Neural crest cell (in vitro differentiated cells): ENCODE results near the gene KCNT2. TPM values are rescaled to one million over a fixed set of nuclear protein-coding genes. Genes with fewer than 3 reads are reported as not detected.

Experiments
- DNase-seq: peaks from one replicate; pipeline ENCODE4 v3.0.0; 2021; ENCODE audit warnings: low read depth, mixed read lengths, low spot score
- H3K27ac Mint-ChIP-seq: one replicate; pipeline ENCODE4 v1.8.0; 2021; ENCODE audit warnings: mild to moderate bottlenecking, mixed read lengths; ENCODE audit not compliant: unreplicated experiment
- H3K27me3 Mint-ChIP-seq: 2 replicates; pipeline ENCODE4 v1.8.0; 2021; ENCODE audit warnings: low read depth, mild to moderate bottlenecking, mixed read lengths
- H3K36me3 Mint-ChIP-seq: 2 replicates; pipeline ENCODE4 v1.8.0; 2021; ENCODE audit warnings: low read depth, mild to moderate bottlenecking, mixed read lengths
- H3K4me1 Mint-ChIP-seq: 2 replicates; pipeline ENCODE4 v1.8.0; 2021; ENCODE audit warnings: mixed read lengths
- H3K4me3 Mint-ChIP-seq: one replicate; pipeline ENCODE4 v1.8.0; 2021; ENCODE audit warnings: mild to moderate bottlenecking, mixed read lengths
- H3K9me3 Mint-ChIP-seq: 2 replicates; pipeline ENCODE4 v1.8.0; 2021; ENCODE audit warnings: mixed read lengths
- CTCF ChIP-seq: fragments of 200-600 bp; sonication (generic); conservative IDR thresholded peaks from 2 replicates; pipeline ENCODE4 v1.5.0; 2021; ENCODE audit warnings: antibody characterized with exemption, mild to moderate bottlenecking
- total RNA-seq: library from RNA; stranded (reverse); gene quantifications from 2 replicates; pipeline ENCODE4 v1.2.1, GENCODE V29; 2021

KCNT2 gene
- total RNA-seq, 1 donor from 2014 or later = 12.6 TPM

DNA sequence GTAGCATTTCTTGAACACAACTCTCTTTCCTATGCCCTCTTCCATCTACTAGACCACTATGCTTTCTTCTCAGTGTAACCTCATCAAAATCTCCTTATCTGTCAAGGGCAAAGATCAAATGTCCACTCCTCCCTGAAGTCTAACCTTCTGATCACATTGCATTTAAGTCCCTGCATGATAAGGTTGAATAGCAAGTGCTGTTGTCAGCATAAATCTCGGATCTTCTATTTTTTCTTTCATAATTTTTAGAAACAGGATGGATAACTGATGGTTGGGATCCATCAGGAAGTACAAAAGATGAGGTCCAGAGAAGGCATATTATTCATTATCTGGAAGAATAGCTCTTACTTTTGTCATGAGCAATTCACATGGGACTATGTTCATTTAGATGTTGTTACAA is 41.0 kb downstream of the KCNT2 start:
- Mint-ChIP-seq H3K27me3 (no peaks in the 10 kb centered on the region), H3K4me3 (no peak overlapping the region), H3K36me3 (peaks cover 51% of the 10 kb centered on the region), H3K4me1 (peaks cover 4% of the 10 kb centered on the region), H3K27ac (no peak overlapping the region), H3K9me3 (peaks cover 22% of the 10 kb centered on the region)
- DNase-seq = no peak
- TF ChIP-seq CTCF = no peak

DNA sequence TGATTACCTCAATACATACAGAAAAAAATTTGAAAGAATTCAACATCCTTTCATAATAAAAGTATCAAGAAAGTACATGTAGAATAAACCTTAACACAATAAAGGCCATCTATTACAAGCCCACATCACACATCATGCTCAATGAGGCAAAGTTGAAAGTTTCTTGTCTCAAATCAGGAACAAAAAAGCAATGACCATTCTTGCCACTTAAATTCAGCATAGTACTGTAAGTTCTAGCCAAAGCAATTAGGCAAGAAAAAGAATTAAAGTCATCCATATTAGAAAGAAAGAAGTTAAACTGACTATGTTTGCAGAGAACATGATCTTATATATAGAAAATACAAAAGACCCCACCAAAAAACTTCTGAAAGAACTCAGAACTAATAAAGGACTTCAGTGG is 44.5 kb downstream of the KCNT2 start:
- Mint-ChIP-seq H3K9me3 (peaks cover 27% of the 10 kb centered on the region), H3K4me3 (no peak overlapping the region), H3K4me1 (no peaks in the 10 kb centered on the region), H3K27me3 (no peaks in the 10 kb centered on the region), H3K36me3 (peaks cover 45% of the 10 kb centered on the region), H3K27ac (no peak overlapping the region)
- no peak for DNase-seq
- no peak for TF ChIP-seq CTCF

- no peak for TF ChIP-seq CTCF
- Mint-ChIP-seq H3K27me3 (no peaks in the 10 kb centered on the region), H3K36me3 (peaks cover 33% of the 10 kb centered on the region), H3K27ac (no peak overlapping the region), H3K4me1 (no peaks in the 10 kb centered on the region), H3K9me3 (peaks cover 24% of the 10 kb centered on the region), H3K4me3 (no peak overlapping the region)
- no peak for DNase-seq
Observed at GRCh38 chr1:196559314-196559713, 48.9 kb downstream of the KCNT2 start.

GRCh38 chr1:196558411-196558810 is 49.8 kb downstream of the KCNT2 start:
- no peaks in the 10 kb centered on the region for H3K27me3 Mint-ChIP-seq

GRCh38 chr1:196557797-196558196 is 50.4 kb downstream of the KCNT2 start:
- H3K9me3 Mint-ChIP-seq = peaks cover 31% of the 10 kb centered on the region
- H3K27ac Mint-ChIP-seq = no peak overlapping the region
- no peaks in the 10 kb centered on the region for H3K4me1 Mint-ChIP-seq
- H3K36me3 Mint-ChIP-seq = peaks cover 31% of the 10 kb centered on the region
- DNase-seq = no peak
- H3K4me3 Mint-ChIP-seq = no peak overlapping the region
- no peak for TF ChIP-seq CTCF
- H3K27me3 Mint-ChIP-seq = no peaks in the 10 kb centered on the region

More at GRCh38 chr1:196558411-196558810, 49.8 kb downstream of the KCNT2 start:
- DNase-seq = no peak
- Mint-ChIP-seq H3K4me1 (no peaks in the 10 kb centered on the region), H3K27ac (no peak overlapping the region), H3K4me3 (no peak overlapping the region), H3K9me3 (peaks cover 29% of the 10 kb centered on the region), H3K36me3 (peaks cover 32% of the 10 kb centered on the region)
- TF ChIP-seq CTCF = no peak

DNA sequence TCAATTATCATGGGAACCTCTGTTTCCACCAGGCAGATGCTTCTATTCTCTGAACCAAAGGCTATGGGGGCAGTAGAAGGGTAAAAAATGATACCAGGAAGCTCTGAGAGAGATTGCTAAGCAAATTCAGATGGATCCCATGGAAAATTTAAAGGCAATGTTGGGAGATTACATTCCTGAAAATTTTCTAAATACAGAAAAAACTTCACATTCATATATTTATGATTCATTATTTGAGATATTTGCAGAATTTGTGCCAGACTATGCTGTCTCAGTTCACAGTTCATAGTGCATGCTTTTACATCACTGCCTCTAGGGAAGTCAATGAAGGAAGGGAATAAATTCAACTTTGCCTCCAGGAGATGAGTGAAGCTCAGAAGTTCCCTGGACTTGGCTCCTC is 57.5 kb downstream of the KCNT2 start:
- TF ChIP-seq CTCF = no peak
- Mint-ChIP-seq H3K4me3 (no peak overlapping the region), H3K36me3 (peaks cover 27% of the 10 kb centered on the region), H3K4me1 (peaks cover 5% of the 10 kb centered on the region), H3K9me3 (peaks cover 18% of the 10 kb centered on the region), H3K27me3 (no peaks in the 10 kb centered on the region), H3K27ac (no peak overlapping the region)
- DNase-seq = no peak
